ENCODE measurements around the gene RDH11. TPM values are rescaled to one million over a fixed set of nuclear protein-coding genes. Genes with fewer than 3 reads are reported as not detected.

Gene RDH11
- total RNA-seq, 4 donors from 2014 or later, result 72.2 to 158 (median 112) TPM

- no peaks in the 10 kb centered on the region for H3K27me3 ChIP-seq
- WGBS, 2 donors, result 81 to 95% methylated on average over 1 of the region's 1 CpG
- H3K4me1 ChIP-seq, result peaks cover 8 to 16% of the 10 kb centered on the region in 2 donors
- no peak overlapping the region for H3K4me3 ChIP-seq (replicated peaks in 1 of 3)
- no peak for TF ChIP-seq CTCF (IDR thresholded peaks at IDR 0.05)
- TF ChIP-seq POLR2A (IDR thresholded peaks at IDR 0.05), result no peak
- H3K36me3 ChIP-seq, result peaks cover 40 to 69% of the 10 kb centered on the region in 2 donors
- H3K9me3 ChIP-seq, result no peaks in the 10 kb centered on the region
- H3K27ac ChIP-seq, result peak overlapping the region in 1 of 3 donors; percentile 26
- intact Hi-C loops (cut with DNase I), result no loop called here
- DNase-seq, result no peak
These were observed 43.4 kb downstream of the RDH11 start for GRCh38 chr14:67652189-67652588.

GRCh38 chr14:67650694-67651093, 44.9 kb downstream of the RDH11 start:
- peaks cover 41 to 73% of the 10 kb centered on the region in 2 donors for H3K36me3 ChIP-seq
- H3K4me1 ChIP-seq, result peaks cover 8 to 16% of the 10 kb centered on the region in 2 donors
- 93 to 98% methylated on average over 2 of the region's 2 CpGs for WGBS, 2 donors
- no peak for DNase-seq
- H3K27ac ChIP-seq, result no peak overlapping the region
- intact Hi-C loops (cut with DNase I), result no loop called here
- no peak overlapping the region for H3K4me3 ChIP-seq (replicated peaks in 1 of 3)
- H3K9me3 ChIP-seq, result no peaks in the 10 kb centered on the region
- no peaks in the 10 kb centered on the region for H3K27me3 ChIP-seq
- no peak for TF ChIP-seq POLR2A (IDR thresholded peaks at IDR 0.05)
- TF ChIP-seq CTCF (IDR thresholded peaks at IDR 0.05), result no peak

DNA sequence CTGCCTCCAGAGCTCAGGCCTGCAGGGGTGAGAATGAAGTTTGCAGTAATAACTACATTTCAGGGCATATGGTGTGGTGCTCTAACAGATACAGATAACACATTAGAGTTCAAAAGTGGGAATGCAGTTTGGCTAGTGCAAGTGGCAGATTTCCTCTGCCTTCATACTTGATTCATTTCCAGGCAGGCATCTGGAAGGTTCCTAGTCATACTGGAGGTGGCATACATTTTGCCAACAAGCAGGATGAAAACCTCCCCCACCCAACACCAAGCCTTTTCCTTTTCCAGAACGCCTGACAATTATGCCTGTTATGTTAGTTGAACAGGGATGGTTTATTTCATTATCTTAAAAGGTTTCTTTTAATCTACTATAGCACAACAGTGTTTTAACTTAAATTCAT, 45.4 kb downstream of the RDH11 start:
- no peak overlapping the region for H3K27ac ChIP-seq
- no peak overlapping the region for H3K4me3 ChIP-seq (replicated peaks in 1 of 3)
- peaks cover 8 to 16% of the 10 kb centered on the region in 2 donors for H3K4me1 ChIP-seq
- H3K36me3 ChIP-seq, result peaks cover 39 to 72% of the 10 kb centered on the region in 2 donors
- DNase-seq, result no peak
- H3K27me3 ChIP-seq, result no peaks in the 10 kb centered on the region
- intact Hi-C loops (cut with DNase I), result no loop called here
- no peaks in the 10 kb centered on the region for H3K9me3 ChIP-seq
- TF ChIP-seq POLR2A (IDR thresholded peaks at IDR 0.05) (no peak), CTCF (IDR thresholded peaks at IDR 0.05) (no peak)
- 95% methylated on average over 1 of the region's 1 CpG for WGBS, 2 donors

DNA sequence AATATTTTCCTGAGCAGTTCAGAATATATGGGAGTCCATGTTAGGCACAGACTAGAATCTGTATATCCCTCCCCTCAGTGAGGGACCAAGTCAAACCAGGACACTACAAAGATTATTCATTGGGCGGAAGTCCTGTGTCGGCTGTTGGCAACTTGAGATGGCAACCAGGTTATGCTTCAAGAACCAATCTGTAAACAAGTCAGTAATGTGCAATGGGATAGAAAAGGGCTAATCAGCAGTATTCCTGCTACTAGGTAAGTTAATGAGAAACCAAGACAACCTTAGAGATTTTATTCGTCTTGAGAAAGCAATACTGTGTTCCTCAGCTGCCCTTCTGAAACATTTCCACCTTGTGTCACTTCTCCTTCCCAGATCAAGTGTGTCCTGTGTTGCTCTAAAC, 49.4 kb downstream of the RDH11 start:
- Histone ChIP-seq H3K27ac (peak overlapping the region in 2 of 3 donors; percentile 26 to 76), H3K4me3 (replicated peaks in 1 of 3) (no peak overlapping the region), H3K9me3 (no peaks in the 10 kb centered on the region), H3K27me3 (no peaks in the 10 kb centered on the region), H3K36me3 (peaks cover 29 to 51% of the 10 kb centered on the region in 2 donors), H3K4me1 (peaks cover 3 to 18% of the 10 kb centered on the region in 2 donors)
- intact Hi-C loops (cut with DNase I), result no loop called here
- 76 to 87% methylated on average over 3 of the region's 3 CpGs for WGBS, 2 donors
- no peak for DNase-seq
- TF ChIP-seq CTCF (IDR thresholded peaks at IDR 0.05) (no peak), POLR2A (IDR thresholded peaks at IDR 0.05) (no peak)

DNA sequence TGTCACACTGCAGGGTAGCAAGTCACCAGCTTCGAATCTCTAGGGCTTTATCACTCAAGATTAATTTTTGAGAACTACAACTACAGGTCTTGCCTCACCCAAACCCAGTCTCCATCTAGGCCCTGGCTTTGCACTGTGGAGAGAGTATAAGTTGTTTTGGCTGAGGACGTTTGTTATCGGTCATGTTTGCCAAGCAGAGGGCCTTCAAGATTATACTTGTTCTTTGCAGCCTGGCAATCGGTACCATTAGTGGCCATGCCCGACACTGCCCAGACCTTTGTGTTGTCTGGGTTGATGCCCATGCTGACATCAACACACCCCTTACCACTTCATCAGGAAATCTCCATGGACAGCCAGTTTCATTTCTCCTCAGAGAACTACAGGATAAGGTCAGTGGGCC, 50.1 kb downstream of the RDH11 start:
- DNase-seq, result no peak
- H3K4me1 ChIP-seq, result peaks cover 3 to 18% of the 10 kb centered on the region in 2 donors
- H3K36me3 ChIP-seq, result peaks cover 23 to 44% of the 10 kb centered on the region in 2 donors
- intact Hi-C loops (cut with DNase I), result no loop called here
- H3K27me3 ChIP-seq, result no peaks in the 10 kb centered on the region
- TF ChIP-seq POLR2A (IDR thresholded peaks at IDR 0.05), result no peak
- TF ChIP-seq CTCF (IDR thresholded peaks at IDR 0.05), result no peak
- H3K4me3 ChIP-seq (replicated peaks in 1 of 3), result no peak overlapping the region
- WGBS, 2 donors, result 78 to 86% methylated on average over 5 of the region's 5 CpGs
- H3K27ac ChIP-seq, result peak overlapping the region; percentile 26 to 76 (median 52)
- no peaks in the 10 kb centered on the region for H3K9me3 ChIP-seq

All from thyroid gland (tissue), 4 donors.